Fibroblast of villous mesenchyme (primary cell): ENCODE data around the gene USP12. TPM values are rescaled to one million over a fixed set of nuclear protein-coding genes. Genes with fewer than 3 reads are reported as not detected.
A peak's percentile ranks its signal among the peaks of the same experiment; 100 is the strongest.

ENCODE experiments used
- DNase-seq: peaks from one replicate; pipeline ENCODE4 v3.0.0-alpha.2; 2010; ENCODE audit warnings: low read depth
- H3K4me3 ChIP-seq: 2 replicates; pipeline ENCODE4 v1.5.1; 2011; ENCODE audit warnings: low read depth, mild to moderate bottlenecking, low read length
- CTCF ChIP-seq: IDR thresholded peaks from 2 replicates; pipeline ENCODE4 v1.5.1; 2012; ENCODE audit warnings: low read depth, mild to moderate bottlenecking, low read length; ENCODE audit not compliant: insufficient read depth
- total RNA-seq: library from RNA; depleted of rRNA; stranded (reverse); fragments of >200 nt; gene quantifications from 2 replicates; pipeline ENCODE4 v1.2.3, GENCODE V29; 2012

The USP12 gene
- total RNA-seq, 1 donor = 19.0 TPM

GRCh38 chr13:27065582-27065981 is 106.0 kb downstream of the USP12 start:
- TF ChIP-seq CTCF = no peak
- H3K4me3 ChIP-seq = no peak overlapping the region
- no peak for DNase-seq

- no peak for TF ChIP-seq CTCF
- DNase-seq = no peak
- H3K4me3 ChIP-seq = no peak overlapping the region
Measured at GRCh38 chr13:27064252-27064995, 107.2 kb downstream of the USP12 start.

- DNase-seq = no peak
- no peak overlapping the region for H3K4me3 ChIP-seq
- no peak for TF ChIP-seq CTCF
Measured at GRCh38 chr13:27057817-27058216, 113.8 kb downstream of the USP12 start.

GRCh38 chr13:27055526-27055925 is 116.1 kb downstream of the USP12 start:
- no peak for DNase-seq
- TF ChIP-seq CTCF = no peak
- no peak overlapping the region for H3K4me3 ChIP-seq

- no peak for TF ChIP-seq CTCF
- DNase-seq = no peak
- no peak overlapping the region for H3K4me3 ChIP-seq
Measured at GRCh38 chr13:27054760-27055159, 116.9 kb downstream of the USP12 start.

GRCh38 chr13:27053902-27054595 is 117.6 kb downstream of the USP12 start:
- no peak for TF ChIP-seq CTCF
- no peak overlapping the region for H3K4me3 ChIP-seq
- peak; percentile 37 for DNase-seq
